GM19452 (cell line): ENCODE measurements around the gene RBFOX2.
"Not testable (repeated sequence)": the region's sequence is repeated elsewhere in the genome, so short reads cannot be mapped to it uniquely, and the experiment has no call there.

ENCODE experiments used
- ATAC-seq: cut with Tn5 transposase; IDR thresholded peaks from one replicate; pipeline ENCODE4 v1.9.1; 2021; ENCODE audit not compliant: unreplicated experiment

Gene RBFOX2

GRCh38 chr22:35838855-35839576, 189.6 kb downstream of the RBFOX2 start:
- no peak for ATAC-seq

GRCh38 chr22:35837101-35837727, 191.4 kb downstream of the RBFOX2 start:
- no peak for ATAC-seq

GRCh38 chr22:35835998-35836691, 192.5 kb downstream of the RBFOX2 start:
- ATAC-seq: no peak

DNA sequence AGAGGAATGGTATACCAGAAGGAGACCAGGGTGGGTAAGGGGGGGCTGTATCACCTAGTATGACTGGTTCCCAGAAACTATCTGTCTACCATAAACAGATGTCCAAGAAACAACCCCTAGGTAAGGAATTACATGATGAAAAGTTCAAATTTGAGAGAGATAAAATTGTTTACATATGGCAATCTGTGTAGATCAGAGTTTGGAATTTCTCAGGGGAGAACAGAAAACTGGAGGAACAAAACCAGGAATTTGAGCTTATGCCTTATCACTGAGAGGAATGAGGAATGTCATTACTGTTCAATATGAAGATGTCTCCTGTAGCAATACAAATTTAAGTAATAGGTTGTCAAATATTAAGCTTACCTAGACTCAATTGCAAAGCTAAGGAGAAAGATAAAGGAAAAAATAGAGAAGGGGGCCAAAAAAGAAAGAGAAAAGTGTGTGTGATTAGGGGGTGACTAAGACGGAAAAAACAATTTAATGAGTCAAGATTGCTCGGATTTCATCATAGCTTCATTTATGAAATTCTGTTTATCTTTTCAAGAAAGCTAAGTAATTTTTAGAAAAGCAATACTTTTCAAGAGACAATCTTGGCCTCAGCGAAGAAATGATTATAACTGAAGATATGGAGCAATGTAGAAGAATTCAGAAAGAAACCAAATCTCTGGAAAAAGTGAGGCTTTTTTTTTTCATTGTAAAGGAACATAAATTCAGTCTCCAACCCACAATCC, 193.2 kb downstream of the RBFOX2 start:
- ATAC-seq: no peak

DNA sequence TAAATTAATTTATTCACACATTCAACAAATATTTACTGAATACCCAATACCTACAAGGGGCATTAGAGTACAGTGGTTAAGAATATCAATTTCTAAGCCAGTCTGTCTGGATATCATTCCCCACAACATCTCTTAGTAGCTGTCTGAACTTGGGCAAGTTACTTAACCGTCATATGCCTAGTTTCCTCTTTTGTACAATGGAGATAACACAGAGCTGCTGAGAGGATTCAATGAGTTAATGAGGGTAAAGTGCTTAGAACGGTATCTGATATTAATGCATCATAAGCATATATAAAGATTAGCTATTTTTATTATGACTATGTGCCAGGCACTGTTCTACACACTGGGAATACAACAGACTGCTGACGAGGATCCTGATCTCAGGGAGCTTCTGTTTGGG, 194.6 kb downstream of the RBFOX2 start:
- no peak for ATAC-seq

DNA sequence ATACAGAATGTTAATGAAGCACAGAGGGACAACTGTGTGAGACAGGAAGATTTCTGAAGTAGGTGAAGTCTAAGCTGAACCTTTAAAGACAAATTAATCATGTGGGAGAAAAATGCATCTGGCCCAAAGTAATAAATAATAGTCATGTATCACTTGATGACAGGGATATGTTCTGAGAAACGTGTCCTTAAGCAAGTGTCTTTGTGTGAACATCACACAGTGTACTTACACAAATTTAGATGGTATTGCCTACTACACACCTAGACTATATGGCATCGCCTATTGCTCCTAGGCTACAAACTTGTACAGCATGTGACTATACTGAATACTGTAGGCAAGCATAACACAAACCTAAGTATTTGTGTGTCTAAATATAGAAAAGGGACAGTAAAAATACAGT, 198.3 kb downstream of the RBFOX2 start:
- no peak for ATAC-seq

DNA sequence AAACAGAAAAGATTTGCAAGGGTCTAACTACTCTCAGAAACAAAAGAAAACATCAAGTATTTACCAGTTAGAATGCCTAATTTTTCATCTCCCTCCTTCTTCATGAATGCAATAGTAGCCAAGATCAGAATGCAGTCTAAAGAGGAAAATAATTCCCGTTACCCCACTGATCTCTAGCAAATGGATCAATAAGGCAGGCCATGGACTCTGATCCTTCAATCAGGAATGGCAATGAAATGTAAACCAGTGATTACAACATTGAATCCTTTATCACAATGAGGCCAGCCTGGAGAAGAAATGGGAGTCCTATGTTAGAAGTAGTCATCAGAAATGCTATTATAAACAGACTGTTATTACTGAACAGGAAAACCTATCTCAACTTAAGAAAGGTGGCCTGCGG, 204.4 kb downstream of the RBFOX2 start:
- ATAC-seq: no peak

- no peak for ATAC-seq
Measured at GRCh38 chr22:35821654-35822053, 207.0 kb downstream of the RBFOX2 start.

- ATAC-seq: no peak
Measured at GRCh38 chr22:35819421-35819820, 209.2 kb downstream of the RBFOX2 start.

DNA sequence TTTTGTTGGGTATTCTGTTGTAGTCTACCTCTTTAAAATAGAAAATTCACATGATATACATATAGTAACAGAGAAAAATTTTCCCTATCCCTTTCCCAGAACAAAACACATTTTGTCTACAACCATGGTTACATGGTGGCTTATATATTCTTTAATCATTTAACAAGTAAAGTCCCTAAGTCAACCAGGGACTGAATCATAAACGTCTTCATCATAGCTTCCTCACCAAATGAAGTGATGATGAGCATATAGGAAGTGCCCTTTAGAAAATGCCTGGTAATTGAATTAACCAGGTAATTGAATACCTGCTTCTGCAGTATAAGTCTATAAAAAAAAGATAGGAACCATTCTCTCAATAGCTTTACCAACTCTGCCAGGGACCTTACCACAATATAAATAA, 209.7 kb downstream of the RBFOX2 start:
- ATAC-seq: no peak

DNA sequence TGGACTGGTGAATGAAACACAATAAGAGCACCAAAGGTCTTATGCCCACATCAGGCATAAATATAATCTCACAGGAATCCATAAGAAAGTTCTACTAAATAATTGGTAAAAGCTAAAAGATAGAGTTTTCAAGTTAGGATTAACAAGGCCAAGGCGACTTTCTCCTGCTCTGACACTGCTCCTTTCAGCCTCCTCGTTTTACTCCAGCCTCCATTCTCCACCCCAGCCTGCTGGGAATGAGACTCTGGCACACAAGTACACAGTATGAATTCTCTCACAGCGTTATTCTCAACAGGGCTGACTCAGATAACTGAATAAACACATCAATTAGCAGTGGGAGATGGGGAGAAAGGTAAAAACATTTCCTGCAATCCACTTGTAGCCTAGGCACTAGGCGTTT, 216.0 kb downstream of the RBFOX2 start:
- no peak for ATAC-seq

DNA sequence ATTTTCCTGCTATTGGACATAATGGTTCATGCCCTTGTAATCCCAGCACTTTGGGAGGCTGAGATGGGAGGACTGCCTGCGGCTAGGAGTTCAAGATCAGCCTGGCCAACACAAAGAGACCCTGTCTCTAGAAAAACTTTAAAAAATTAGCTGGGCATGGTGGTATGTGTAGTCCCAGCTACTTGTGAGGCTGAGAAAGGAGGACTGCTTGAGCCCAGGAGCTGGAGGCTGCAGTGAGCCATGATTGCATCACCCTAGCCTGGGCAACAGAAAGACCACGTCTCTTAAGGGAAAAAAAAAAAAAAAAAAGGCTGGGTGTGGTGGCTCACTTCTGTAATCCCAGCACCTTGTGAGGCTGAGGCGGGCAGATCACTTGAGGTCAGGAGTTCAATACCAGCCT, 217.0 kb downstream of the RBFOX2 start:
- ATAC-seq: no peak

DNA sequence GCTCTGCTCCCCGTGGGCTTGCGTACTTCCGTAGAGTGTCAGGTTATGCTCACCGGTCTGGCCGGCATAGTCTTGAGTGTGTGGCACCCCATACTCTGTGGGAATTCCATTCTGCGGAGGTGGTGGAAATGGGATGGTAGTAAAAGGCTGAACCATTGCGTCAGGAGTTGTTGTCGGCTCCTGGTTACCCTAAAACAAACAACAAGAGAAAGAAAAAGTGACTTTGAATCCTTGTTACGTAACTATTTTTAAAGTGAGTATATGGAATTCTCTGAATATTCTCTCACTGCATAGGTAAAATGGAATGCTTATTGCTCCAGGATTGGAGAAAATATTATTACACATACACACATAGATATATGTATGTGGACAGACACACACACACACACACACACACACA, 218.8 kb downstream of the RBFOX2 start:
- ATAC-seq: no peak

GRCh38 chr22:35808377-35808776, 220.2 kb downstream of the RBFOX2 start:
- ATAC-seq: no peak

DNA sequence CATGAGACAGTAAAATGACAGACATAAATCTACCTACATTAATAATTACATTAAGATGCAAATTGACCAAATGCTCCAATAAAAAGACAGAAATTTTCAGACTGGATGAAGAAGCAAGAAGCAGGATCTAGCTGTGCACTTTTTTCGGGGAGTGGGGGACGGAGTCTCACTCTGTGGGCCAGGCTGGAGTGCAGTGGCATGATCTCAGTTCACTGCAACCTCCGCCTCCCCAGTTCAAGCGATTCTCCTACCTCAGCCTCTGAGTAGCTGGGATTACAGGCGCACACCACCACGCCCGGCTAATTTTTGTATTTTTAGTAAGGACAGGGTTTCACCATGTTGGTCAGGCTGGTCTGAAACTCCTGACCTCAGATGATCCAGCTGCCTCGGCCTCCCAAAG, 222.0 kb downstream of the RBFOX2 start:
- not testable (repeated sequence) for ATAC-seq

DNA sequence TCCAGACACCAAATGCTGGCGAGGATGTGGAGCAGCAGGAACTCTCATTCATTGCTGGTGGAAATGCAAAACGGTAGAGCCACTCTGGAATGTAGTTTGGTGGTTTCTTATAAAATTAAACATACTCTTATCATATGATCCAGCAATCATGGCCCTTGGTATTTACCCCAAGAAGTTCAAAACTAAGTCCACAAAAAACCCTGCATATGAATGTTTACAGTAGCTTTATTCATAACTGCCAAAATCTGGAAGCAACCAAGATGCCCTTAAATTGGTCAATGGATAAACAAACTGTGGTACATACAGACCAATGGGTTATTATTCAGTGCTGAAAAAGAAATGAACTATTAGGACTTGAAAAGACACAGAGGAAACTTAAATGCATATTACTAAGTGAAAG, 223.2 kb downstream of the RBFOX2 start:
- no peak for ATAC-seq

- no peak for ATAC-seq
Measured at GRCh38 chr22:35804421-35804820, 224.2 kb downstream of the RBFOX2 start.

- no peak for ATAC-seq
Measured at GRCh38 chr22:35802885-35803284, 225.7 kb downstream of the RBFOX2 start.

DNA sequence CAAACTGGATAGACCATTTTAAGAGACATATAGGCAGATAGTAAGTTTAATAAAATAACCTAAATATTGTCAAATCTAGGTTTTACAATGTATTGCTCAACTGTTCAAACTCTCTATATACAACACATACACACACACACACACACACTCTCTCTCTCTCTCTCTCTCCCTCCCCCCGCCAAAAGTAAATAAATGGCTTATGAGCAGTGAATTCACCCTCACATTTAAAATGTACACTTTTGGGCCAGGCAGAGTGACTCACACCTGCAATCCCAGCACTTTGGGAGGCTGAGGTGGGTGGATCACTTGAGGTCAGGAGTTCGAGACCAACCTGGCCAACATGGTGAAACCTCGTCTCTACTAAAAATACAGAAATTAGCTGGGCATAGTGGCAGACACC, 227.3 kb downstream of the RBFOX2 start:
- ATAC-seq: not testable (repeated sequence)

DNA sequence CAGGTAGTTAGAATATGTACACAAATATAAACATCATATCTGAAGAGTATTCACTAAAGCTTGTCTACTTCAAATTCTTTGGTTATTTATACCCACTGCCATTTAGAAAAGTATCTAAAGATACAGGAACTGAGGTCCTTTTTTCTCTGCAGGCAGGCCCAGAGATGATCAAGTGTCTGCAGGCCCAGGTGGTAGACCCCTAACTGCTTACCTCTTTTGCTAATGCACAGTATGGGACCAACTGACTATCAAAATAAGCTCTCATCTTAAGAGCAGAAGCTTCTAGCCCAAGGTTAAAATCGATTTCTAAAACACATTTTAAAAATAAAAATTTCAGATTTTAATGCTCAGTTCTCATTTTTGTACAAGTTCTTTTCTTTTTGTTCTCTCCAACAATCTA, 229.5 kb downstream of the RBFOX2 start:
- ATAC-seq: no peak

- no peak for ATAC-seq
Measured at GRCh38 chr22:35797411-35797810, 231.2 kb downstream of the RBFOX2 start.

DNA sequence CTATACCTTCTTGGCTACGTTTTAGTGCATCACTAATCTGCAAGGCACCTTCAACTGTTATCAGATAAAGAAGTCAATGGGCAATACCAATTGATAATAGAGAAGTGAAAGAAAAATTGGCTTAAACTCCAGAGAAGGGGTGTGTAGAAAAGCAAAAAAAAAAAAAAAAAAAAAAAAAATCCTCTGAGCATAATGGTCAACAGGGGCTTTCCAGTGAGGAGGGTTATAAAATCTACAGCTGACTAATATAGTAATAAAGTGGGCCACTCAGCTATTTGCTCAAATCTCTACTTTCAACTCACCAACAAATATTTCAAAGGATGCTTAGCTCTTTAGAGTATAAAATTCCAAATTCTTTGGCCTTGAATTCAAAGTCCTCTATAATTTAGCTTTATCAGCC, 233.1 kb downstream of the RBFOX2 start:
- no peak for ATAC-seq
